Gastrocnemius medialis (tissue), 4 donors: ENCODE data around the gene RAB19. TPM values are rescaled to one million over a fixed set of nuclear protein-coding genes. Genes with fewer than 3 reads are reported as not detected.

ENCODE experiments used
- ATAC-seq, 2 donors: fragments of 150-250 bp; one replicate each; pipeline ENCODE4 v1.9.1; 2016
- DNase-seq, 2 donors: peaks; one replicate each; pipeline ENCODE4 v3.0.0-alpha.2; 2019
- H3K27ac ChIP-seq, 4 donors: fragments of 200-600 bp; sonication (generic); 1 replicate in 1 of 4; 2 replicates in 3 of 4; pipeline ENCODE4 v1.5.1; 2016 to 2018; ENCODE audit warnings: mild to moderate bottlenecking in 2 of 4, moderate library complexity in 1 of 4
- H3K27me3 ChIP-seq, 3 donors: fragments of 200-600 bp; sonication (generic) in 2 of 3; 1 replicate in 1 of 3; 2 replicates in 2 of 3; pipeline versions ENCODE4 v1.5.1 to v1.6.0; 2016 to 2019; ENCODE audit warnings: mild to moderate bottlenecking in 1 of 3, moderate library complexity in 1 of 3
- H3K36me3 ChIP-seq, 2 donors: fragments of 200-600 bp; sonication (generic) in 1 of 2; one replicate each; pipeline ENCODE4 v1.5.1; 2017 to 2018
- H3K4me1 ChIP-seq, 2 donors: fragments of 200-600 bp; sonication (generic) in 1 of 2; one replicate each; pipeline ENCODE4 v1.5.1; 2016 to 2017; ENCODE audit warnings: mild to moderate bottlenecking in 2 of 2
- H3K4me3 ChIP-seq, 4 donors: fragments of 200-600 bp; sonication (generic) in 3 of 4; 1 replicate in 1 of 4; 2 replicates in 3 of 4; pipeline ENCODE4 v1.5.1; 2016 to 2019; ENCODE audit warnings: mild to moderate bottlenecking in 2 of 4
- H3K9me3 ChIP-seq, 3 donors: fragments of 200-600 bp; sonication (generic) in 2 of 3; 1 replicate in 1 of 3; 2 replicates in 2 of 3; pipeline ENCODE4 v1.5.1; 2016 to 2019
- POLR2A ChIP-seq, 2 donors: fragments of 450-650 bp; IDR thresholded peaks; one replicate each; pipeline ENCODE4 v1.6.1; 2017; ENCODE audit warnings: antibody characterized with exemption in 2 of 2, mild to moderate bottlenecking in 2 of 2, moderate library complexity in 2 of 2
- in situ Hi-C, 4 donors: fragments of 200-750 bp; cut with MboI; loops; one replicate each; pipeline versions ENCODE4 v1.15.0 to v1.8.0; 2017; ENCODE audit warnings: low sequenced_read_pairs in 4 of 4
- intact Hi-C: fragments of 100-400 bp; cut with DNase I; formaldehyde crosslinking; loops from one replicate; pipeline ENCODE4 v1.15.1; 2023; ENCODE audit warnings: low total_unique reads
- total RNA-seq, 4 donors: library from RNA; depleted of rRNA; stranded (reverse); fragments of >200 nt; gene quantifications; one replicate each; pipeline versions ENCODE4 v1.1.0 to v1.2.3, GENCODE V29; 2016
- TF ChIP-seq, protein P1 (sequence below), 5 experiments: fragments of 450-650 bp in 3 of 5; fragments of 200-600 bp in 2 of 5; sonication (generic) in 2 of 5; IDR thresholded peaks in 4 of 5; conservative IDR thresholded peaks in 1 of 5; 1 replicate in 4 of 5; 2 replicates in 1 of 5; pipeline ENCODE4 v1.5.1; 2016 to 2019; ENCODE audit warnings: antibody characterized with exemption in 5 of 5, mild to moderate bottlenecking in 3 of 5, moderate library complexity in 3 of 5

Gene RAB19
- total RNA-seq, 4 donors from 2014 or later = not detected

DNA sequence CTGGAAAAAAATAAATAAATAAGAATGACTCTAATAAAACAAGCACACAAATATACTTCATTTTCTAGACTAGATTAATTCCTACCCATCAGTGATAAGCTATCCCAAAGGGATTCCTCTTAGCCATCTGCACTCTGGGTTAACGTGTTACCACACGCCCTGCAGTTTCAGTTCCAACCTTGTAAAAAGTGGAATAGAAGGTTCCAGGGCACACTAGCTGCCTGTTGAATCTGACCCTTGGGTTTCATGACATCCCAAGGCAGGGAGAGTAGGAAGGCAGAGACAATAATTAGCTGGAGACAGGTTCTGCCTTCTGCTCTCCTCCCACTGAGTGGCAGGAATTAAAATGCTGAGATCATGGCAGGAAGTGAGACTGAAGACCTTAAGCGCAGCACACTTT is 39.0 kb upstream of the RAB19 start:
- intact Hi-C loops (loop anchor here (1.0 kb wide), 1 partner anchor 18 kb away; no protein-coding TSS in a partner anchor), in situ Hi-C loops (no loop called here)
- no peak overlapping the region for H3K4me3 ChIP-seq
- TF ChIP-seq POLR2A (IDR thresholded peaks at IDR 0.05) = no peak
- TF ChIP-seq, protein P1, sequence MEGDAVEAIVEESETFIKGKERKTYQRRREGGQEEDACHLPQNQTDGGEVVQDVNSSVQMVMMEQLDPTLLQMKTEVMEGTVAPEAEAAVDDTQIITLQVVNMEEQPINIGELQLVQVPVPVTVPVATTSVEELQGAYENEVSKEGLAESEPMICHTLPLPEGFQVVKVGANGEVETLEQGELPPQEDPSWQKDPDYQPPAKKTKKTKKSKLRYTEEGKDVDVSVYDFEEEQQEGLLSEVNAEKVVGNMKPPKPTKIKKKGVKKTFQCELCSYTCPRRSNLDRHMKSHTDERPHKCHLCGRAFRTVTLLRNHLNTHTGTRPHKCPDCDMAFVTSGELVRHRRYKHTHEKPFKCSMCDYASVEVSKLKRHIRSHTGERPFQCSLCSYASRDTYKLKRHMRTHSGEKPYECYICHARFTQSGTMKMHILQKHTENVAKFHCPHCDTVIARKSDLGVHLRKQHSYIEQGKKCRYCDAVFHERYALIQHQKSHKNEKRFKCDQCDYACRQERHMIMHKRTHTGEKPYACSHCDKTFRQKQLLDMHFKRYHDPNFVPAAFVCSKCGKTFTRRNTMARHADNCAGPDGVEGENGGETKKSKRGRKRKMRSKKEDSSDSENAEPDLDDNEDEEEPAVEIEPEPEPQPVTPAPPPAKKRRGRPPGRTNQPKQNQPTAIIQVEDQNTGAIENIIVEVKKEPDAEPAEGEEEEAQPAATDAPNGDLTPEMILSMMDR (IDR thresholded peaks at IDR 0.05 in 4 of 5, conservative IDR thresholded peaks at IDR 0.05 in 1 of 5) = no peak
- no peaks in the 10 kb centered on the region for H3K9me3 ChIP-seq
- no peak overlapping the region for H3K27ac ChIP-seq
- H3K27me3 ChIP-seq = no peaks in the 10 kb centered on the region
- H3K36me3 ChIP-seq = no peaks in the 10 kb centered on the region
- no peak for ATAC-seq
- no peaks in the 10 kb centered on the region for H3K4me1 ChIP-seq
- no peak for DNase-seq

DNA sequence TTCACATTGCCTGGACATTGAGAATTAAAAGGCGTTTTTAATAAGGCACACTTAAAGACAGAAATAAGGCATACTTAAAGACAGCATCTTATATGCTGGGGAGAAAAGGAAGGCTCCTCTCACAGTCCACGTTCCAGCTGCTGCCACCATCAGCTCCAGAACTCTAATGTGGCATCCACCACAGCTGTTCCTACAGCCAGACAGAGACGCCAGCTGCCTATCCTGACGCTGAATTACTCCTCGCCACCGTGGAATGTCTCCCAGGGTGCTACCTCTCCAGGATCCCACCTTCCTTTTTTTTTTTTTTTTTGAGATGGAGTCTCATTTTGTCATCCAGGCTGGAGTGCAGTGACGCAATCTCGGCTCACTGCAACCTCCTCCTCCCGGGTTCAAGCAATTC is 36.3 kb upstream of the RAB19 start:
- DNase-seq = no peak
- in situ Hi-C loops = no loop called here
- TF ChIP-seq, protein P1 (IDR thresholded peaks at IDR 0.05 in 4 of 5, conservative IDR thresholded peaks at IDR 0.05 in 1 of 5) = no peak
- TF ChIP-seq POLR2A (IDR thresholded peaks at IDR 0.05) = no peak
- ATAC-seq = no peak
- no peak overlapping the region for H3K27ac ChIP-seq
- no peaks in the 10 kb centered on the region for H3K36me3 ChIP-seq
- H3K9me3 ChIP-seq = no peaks in the 10 kb centered on the region
- intact Hi-C loops = no loop called here
- no peaks in the 10 kb centered on the region for H3K27me3 ChIP-seq
- no peak overlapping the region for H3K4me3 ChIP-seq
- H3K4me1 ChIP-seq = no peaks in the 10 kb centered on the region

DNA sequence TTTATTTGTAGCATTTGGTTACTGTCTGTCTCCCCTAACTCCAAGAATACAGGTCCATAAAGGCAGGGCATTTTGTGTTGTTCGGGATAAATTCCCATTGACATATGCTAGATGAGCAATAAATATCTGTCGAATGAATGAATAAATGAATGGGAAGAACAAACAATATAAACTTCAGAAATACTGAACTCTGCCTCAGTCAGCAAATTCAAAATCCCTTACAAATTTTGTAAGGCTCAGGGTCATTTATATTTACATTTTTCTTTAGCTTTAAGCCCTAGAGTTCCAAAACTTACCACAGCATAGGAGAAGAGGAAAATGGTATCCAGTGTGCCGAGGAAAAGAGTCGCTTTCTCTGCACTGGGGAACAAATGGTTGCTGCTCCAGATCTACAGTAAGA is 34.6 kb upstream of the RAB19 start:
- no peak for TF ChIP-seq POLR2A (IDR thresholded peaks at IDR 0.05)
- TF ChIP-seq, protein P1 (IDR thresholded peaks at IDR 0.05 in 4 of 5, conservative IDR thresholded peaks at IDR 0.05 in 1 of 5) = no peak
- DNase-seq (no peak), ATAC-seq (no peak)
- no peak overlapping the region for H3K4me3 ChIP-seq
- intact Hi-C loops = no loop called here
- in situ Hi-C loops = no loop called here
- H3K27ac ChIP-seq = no peak overlapping the region
- no peaks in the 10 kb centered on the region for H3K4me1 ChIP-seq
- H3K27me3 ChIP-seq = no peaks in the 10 kb centered on the region
- H3K36me3 ChIP-seq = no peaks in the 10 kb centered on the region
- H3K9me3 ChIP-seq = no peaks in the 10 kb centered on the region

DNA sequence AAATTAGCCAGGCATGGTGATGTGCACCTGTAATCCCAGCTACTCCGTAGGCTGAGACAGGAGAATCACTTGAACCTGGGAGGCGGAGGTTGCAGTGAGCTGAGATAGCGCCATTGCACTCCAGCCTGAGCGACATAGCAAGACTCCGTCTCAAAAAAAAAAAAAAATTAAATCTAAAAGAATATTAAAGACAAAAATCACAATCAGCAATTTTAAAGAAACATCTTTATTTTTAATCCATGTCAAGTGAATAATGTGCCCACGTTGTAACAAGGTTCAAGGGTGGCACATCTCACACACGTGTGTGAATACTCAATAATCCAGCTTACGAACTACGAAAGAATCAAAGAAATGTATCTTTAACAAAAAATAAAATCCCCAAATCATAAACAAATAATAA is 28.5 kb upstream of the RAB19 start:
- ATAC-seq = no peak
- DNase-seq = no peak
- TF ChIP-seq POLR2A (IDR thresholded peaks at IDR 0.05) = no peak
- TF ChIP-seq, protein P1 (IDR thresholded peaks at IDR 0.05 in 4 of 5, conservative IDR thresholded peaks at IDR 0.05 in 1 of 5) = no peak
- in situ Hi-C loops = no loop called here
- no peak overlapping the region for H3K4me3 ChIP-seq
- no peak overlapping the region for H3K27ac ChIP-seq
- peaks cover 0 to 28% of the 10 kb centered on the region in 2 donors for H3K36me3 ChIP-seq
- H3K4me1 ChIP-seq = no peaks in the 10 kb centered on the region
- H3K9me3 ChIP-seq = no peaks in the 10 kb centered on the region
- no peaks in the 10 kb centered on the region for H3K27me3 ChIP-seq
- intact Hi-C loops = no loop called here
